HepG2 (cell line): ENCODE data around the gene CHKA. TPM values are rescaled to one million over a fixed set of nuclear protein-coding genes. Genes with fewer than 3 reads are reported as not detected.

ENCODE experiments used
- CENPBD1 ChIP-seq: sonication (generic); formaldehyde crosslinking; IDR thresholded peaks from 2 replicates; pipeline ENCODE4 v1.8.0; 2022; ENCODE audit warnings: missing genetic modification reagents, low read depth, mild to moderate bottlenecking, borderline replicate concordance
- FOXA1 ChIP-seq, 2 experiments: fragments of 450-650 bp in 1 of 2; sonication (generic) in 1 of 2; formaldehyde crosslinking in 1 of 2; IDR thresholded peaks; 2 replicates each; pipeline versions ENCODE4 v1.4.0 to v1.6.1; 2016 to 2020; ENCODE audit warnings: missing genetic modification reagents in 1 of 2
- FOXK1 ChIP-seq: sonication (generic); formaldehyde crosslinking; IDR thresholded peaks from 2 replicates; pipeline ENCODE4 v1.4.0; 2020; ENCODE audit warnings: low read depth, missing genetic modification reagents, borderline replicate concordance
- NR2F2 ChIP-seq: IDR thresholded peaks from 2 replicates; pipeline ENCODE4 v1.6.1; 2012; ENCODE audit warnings: low read depth, inconsistent platforms, borderline replicate concordance
- PAF1 ChIP-seq: IDR thresholded peaks from 2 replicates; pipeline ENCODE4 v1.6.1; 2016; ENCODE audit warnings: missing genetic modification reagents, missing compliant biosample characterization
- POGZ ChIP-seq: sonication (generic); formaldehyde crosslinking; IDR thresholded peaks from 2 replicates; pipeline ENCODE4 v1.4.0; 2020; ENCODE audit warnings: mild to moderate bottlenecking, missing genetic modification reagents
- RARG ChIP-seq: sonication (generic); formaldehyde crosslinking; IDR thresholded peaks from 2 replicates; pipeline ENCODE4 v1.4.0; 2020; ENCODE audit warnings: low read depth, mild to moderate bottlenecking, missing genetic modification reagents
- RERE ChIP-seq: IDR thresholded peaks from 2 replicates; pipeline ENCODE4 v1.6.1; 2016; ENCODE audit warnings: low read depth, missing genetic modification reagents, missing compliant biosample characterization
- SKI ChIP-seq: fragments of 450-650 bp; IDR thresholded peaks from one replicate; pipeline ENCODE4 v1.6.1; 2018; ENCODE audit warnings: mild to moderate bottlenecking; ENCODE audit not compliant: partially characterized antibody
- SMARCC2 ChIP-seq: fragments of 450-650 bp; IDR thresholded peaks from 2 replicates; pipeline ENCODE4 v1.6.1; 2017; ENCODE audit warnings: antibody characterized with exemption, mild to moderate bottlenecking
- SMC3 ChIP-seq: IDR thresholded peaks from 2 replicates; pipeline ENCODE4 v1.6.1; 2011; ENCODE audit warnings: low read length, improper control_type of control experiment
- ZNF18 ChIP-seq: sonication (generic); formaldehyde crosslinking; IDR thresholded peaks from 2 replicates; pipeline ENCODE4 v1.8.0; 2022; ENCODE audit warnings: mild to moderate bottlenecking, missing genetic modification reagents; ENCODE audit not compliant: insufficient replicate concordance
- ZNF20 ChIP-seq: sonication (generic); formaldehyde crosslinking; IDR thresholded peaks from 2 replicates; pipeline ENCODE4 v1.4.0; 2020; ENCODE audit warnings: mild to moderate bottlenecking, moderate library complexity, missing genetic modification reagents
- ZNF275 ChIP-seq: sonication (generic); formaldehyde crosslinking; IDR thresholded peaks from 2 replicates; pipeline ENCODE4 v1.8.0; 2022; ENCODE audit warnings: missing genetic modification reagents, mild to moderate bottlenecking, inconsistent platforms, borderline replicate concordance
- ZNF431 ChIP-seq: sonication (generic); formaldehyde crosslinking; IDR thresholded peaks from 2 replicates; pipeline ENCODE4 v1.9.0; 2022; ENCODE audit warnings: missing genetic modification reagents, low read depth, mild to moderate bottlenecking, borderline replicate concordance
- ZNF800 ChIP-seq: sonication (generic); formaldehyde crosslinking; IDR thresholded peaks from 2 replicates; pipeline ENCODE4 v1.4.0; 2020; ENCODE audit warnings: missing genetic modification reagents
- polyA plus RNA-seq, 8 experiments: library from polyadenylated mRNA; depleted of rRNA in 3 of 8; stranded (reverse) in 7 of 8; unstranded in 1 of 8; fragments of >200 nt; fragmentation: Illumina TruSeq in 4 of 8; extraction: Trizol in 4 of 8; gene quantifications; 2 replicates each; pipeline versions ENCODE4 v1.2.1 to v1.2.3, GENCODE V29; 2011 to 2016; ENCODE audit warnings: low read depth in 4 of 8, missing spikeins in 1 of 8, mixed read lengths in 1 of 8; ENCODE audit not compliant: insufficient read depth in 1 of 8
- total RNA-seq, 5 experiments: library from RNA; depleted of rRNA; stranded (reverse); fragments of >200 nt; fragmentation: Illumina TruSeq; extraction: Trizol; gene quantifications; 2 replicates each; pipeline ENCODE4 v1.2.3, GENCODE V29; 2016; ENCODE audit warnings: low read depth in 1 of 5

The CHKA gene
- total and polyA plus RNA-seq, 2 of the 13 experiments (the other 11 are each of a cell fraction or from before 2014, with no cell fraction given): 71.6 to 92.7 TPM

GRCh38 chr11:68145120-68145866 is 24.1 kb upstream of the CHKA start (continued):
- TF ChIP-seq ZNF18 (peak; percentile 15), CENPBD1 (CRISPR knock-in tag) (no peak), ZNF275 (CRISPR knock-in tag) (no peak), RARG (CRISPR knock-in tag) (peak; percentile 49; the same call in 1 of the 2 replicates), POGZ (CRISPR knock-in tag) (peak; percentile 74), PAF1 (no peak), NR2F2 (peak; percentile 87), ZNF431 (CRISPR knock-in tag) (no peak; the same call in 1 of the 2 replicates), SMARCC2 (no peak), FOXA1 (IDR thresholded peaks at IDR 0.05) (0 out of 2 replicates have a peak, but pooled peaks have one; percentile 10), FOXA1 (CRISPR knock-in tag; IDR thresholded peaks at IDR 0.05) (peak; percentile 34; the same call in 1 of the 2 replicates), SMC3 (peak; percentile 25; the same call in 1 of the 2 replicates), SKI (peak; percentile 96), ZNF20 (CRISPR knock-in tag) (no peak), ZNF800 (CRISPR knock-in tag) (no peak), RERE (CRISPR knock-in tag) (peak; percentile 61), FOXK1 (CRISPR knock-in tag) (peak; percentile 88)
